Right atrium auricular region (tissue), 2 donors: ENCODE measurements around the gene CDK11A. TPM values are rescaled to one million over a fixed set of nuclear protein-coding genes. Genes with fewer than 3 reads are reported as not detected.
"Not testable (repeated sequence)": the region's sequence is repeated elsewhere in the genome, so short reads cannot be mapped to it uniquely, and the experiment has no call there.

Experiments
- DNase-seq: peaks from one replicate; pipeline ENCODE4 v3.0.0-alpha.2; 2019; ENCODE audit warnings: low spot score
- H3K27ac ChIP-seq, 2 donors: fragments of 200-600 bp; sonication (generic); 1 replicate in 1 of 2; 2 replicates in 1 of 2; pipeline ENCODE4 v1.5.1; 2016 to 2019
- H3K27me3 ChIP-seq, 2 donors: fragments of 200-600 bp; sonication (generic); one replicate each; pipeline versions ENCODE4 v1.5.1 to v1.6.0; 2017 to 2019
- H3K36me3 ChIP-seq: fragments of 200-600 bp; sonication (generic); one replicate; pipeline ENCODE4 v1.5.1; 2016
- H3K4me1 ChIP-seq, 2 donors: fragments of 200-600 bp; sonication (generic); one replicate each; pipeline versions ENCODE4 v1.5.1 to v1.6.0; 2017 to 2019
- H3K4me3 ChIP-seq, 2 donors: fragments of 200-600 bp; sonication (generic); 1 replicate in 1 of 2; 2 replicates in 1 of 2; pipeline ENCODE4 v1.5.1; 2017 to 2019; ENCODE audit warnings: mild to moderate bottlenecking in 1 of 2, moderate library complexity in 1 of 2
- H3K9me3 ChIP-seq, 2 donors: fragments of 200-600 bp; sonication (generic); one replicate each; pipeline ENCODE4 v1.5.1; 2019
- total RNA-seq, 2 donors: library from RNA; depleted of rRNA; stranded (reverse); fragments of >200 nt; gene quantifications; one replicate each; pipeline ENCODE4 v1.1.0, GENCODE V29; 2016
- TF ChIP-seq, protein P1 (sequence below), 2 donors: fragments of 200-600 bp; sonication (generic); IDR thresholded peaks; one replicate each; pipeline ENCODE4 v1.5.1; 2019; ENCODE audit warnings: antibody characterized with exemption in 2 of 2

The CDK11A gene
- total RNA-seq, 2 donors from 2014 or later = 4.3 to 8.2 TPM

DNA sequence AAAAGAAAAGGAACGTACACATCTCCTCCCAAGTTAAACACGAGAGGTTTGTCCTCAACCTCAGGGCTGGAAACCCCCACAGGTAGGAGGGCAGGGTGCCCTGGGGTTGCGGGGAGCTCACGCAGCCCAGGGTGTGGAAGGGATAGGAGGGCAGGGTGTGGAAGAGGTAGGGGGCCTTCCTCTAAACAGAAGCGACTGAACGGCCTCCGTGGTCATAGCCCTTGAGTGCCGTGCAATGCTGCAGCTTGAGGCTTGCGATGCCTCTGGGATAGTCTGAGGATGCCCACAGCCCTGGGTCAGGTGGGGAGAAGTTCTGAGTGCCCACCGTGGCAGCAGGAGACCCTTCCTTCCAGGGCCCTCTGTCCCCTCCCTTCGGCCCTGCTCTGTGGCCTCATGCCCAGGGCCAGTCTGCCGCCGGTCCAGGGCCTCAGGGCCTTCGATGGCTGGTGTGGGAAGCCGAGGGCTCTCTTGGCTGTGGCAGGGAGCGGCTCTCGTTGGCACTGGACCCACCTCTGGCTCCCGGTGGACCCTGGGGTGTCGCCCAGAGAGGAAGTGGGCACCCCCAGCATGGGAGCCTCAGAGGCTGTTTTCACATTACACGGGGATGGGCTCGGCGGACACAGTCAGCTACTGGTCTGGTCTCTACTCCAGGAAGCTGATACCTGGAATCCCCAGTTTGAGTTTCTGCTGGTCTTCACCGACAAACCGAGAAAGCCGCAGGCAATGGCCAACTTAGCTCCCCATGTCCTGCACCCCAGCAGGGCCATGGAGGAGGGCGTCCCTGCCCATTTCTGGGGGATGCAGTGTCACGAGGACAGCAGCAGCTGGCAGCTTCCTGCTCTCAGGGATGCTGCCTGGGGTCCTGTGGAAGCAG, 59.0 kb downstream of the CDK11A start:
- Histone ChIP-seq H3K9me3 (no peaks in the 10 kb centered on the region), H3K36me3 (peaks cover 28% of the 10 kb centered on the region), H3K27ac (no peak overlapping the region), H3K4me1 (no peaks in the 10 kb centered on the region), H3K4me3 (no peak overlapping the region), H3K27me3 (no peaks in the 10 kb centered on the region)
- DNase-seq = no peak
- TF ChIP-seq, protein P1, sequence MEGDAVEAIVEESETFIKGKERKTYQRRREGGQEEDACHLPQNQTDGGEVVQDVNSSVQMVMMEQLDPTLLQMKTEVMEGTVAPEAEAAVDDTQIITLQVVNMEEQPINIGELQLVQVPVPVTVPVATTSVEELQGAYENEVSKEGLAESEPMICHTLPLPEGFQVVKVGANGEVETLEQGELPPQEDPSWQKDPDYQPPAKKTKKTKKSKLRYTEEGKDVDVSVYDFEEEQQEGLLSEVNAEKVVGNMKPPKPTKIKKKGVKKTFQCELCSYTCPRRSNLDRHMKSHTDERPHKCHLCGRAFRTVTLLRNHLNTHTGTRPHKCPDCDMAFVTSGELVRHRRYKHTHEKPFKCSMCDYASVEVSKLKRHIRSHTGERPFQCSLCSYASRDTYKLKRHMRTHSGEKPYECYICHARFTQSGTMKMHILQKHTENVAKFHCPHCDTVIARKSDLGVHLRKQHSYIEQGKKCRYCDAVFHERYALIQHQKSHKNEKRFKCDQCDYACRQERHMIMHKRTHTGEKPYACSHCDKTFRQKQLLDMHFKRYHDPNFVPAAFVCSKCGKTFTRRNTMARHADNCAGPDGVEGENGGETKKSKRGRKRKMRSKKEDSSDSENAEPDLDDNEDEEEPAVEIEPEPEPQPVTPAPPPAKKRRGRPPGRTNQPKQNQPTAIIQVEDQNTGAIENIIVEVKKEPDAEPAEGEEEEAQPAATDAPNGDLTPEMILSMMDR (IDR thresholded peaks at IDR 0.05) = no peak

DNA sequence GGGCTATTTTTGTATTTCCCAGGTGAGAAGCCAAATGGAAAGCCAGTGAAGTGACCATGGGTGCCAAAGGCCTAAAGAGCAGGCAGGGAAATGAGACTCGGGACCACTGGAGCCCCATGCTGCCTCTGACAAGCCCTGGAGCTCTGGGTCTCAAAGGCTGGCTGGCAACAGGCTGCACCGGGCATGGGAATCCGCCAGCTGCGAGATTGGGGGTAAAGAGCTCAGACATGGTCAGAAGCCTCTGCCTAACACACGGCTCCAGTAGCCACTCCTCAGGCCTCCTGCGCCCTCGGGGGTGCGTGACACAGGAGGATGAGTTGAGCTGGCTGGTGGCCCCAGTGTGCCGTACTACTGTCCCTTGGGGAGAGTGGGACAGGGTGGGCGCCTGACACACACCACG, 59.8 kb downstream of the CDK11A start:
- not testable (repeated sequence) for H3K27ac ChIP-seq, DNase-seq, H3K9me3 ChIP-seq, H3K27me3 ChIP-seq, H3K4me3 ChIP-seq, H3K4me1 ChIP-seq
- H3K36me3 ChIP-seq = peaks cover 24% of the 10 kb centered on the region

DNA sequence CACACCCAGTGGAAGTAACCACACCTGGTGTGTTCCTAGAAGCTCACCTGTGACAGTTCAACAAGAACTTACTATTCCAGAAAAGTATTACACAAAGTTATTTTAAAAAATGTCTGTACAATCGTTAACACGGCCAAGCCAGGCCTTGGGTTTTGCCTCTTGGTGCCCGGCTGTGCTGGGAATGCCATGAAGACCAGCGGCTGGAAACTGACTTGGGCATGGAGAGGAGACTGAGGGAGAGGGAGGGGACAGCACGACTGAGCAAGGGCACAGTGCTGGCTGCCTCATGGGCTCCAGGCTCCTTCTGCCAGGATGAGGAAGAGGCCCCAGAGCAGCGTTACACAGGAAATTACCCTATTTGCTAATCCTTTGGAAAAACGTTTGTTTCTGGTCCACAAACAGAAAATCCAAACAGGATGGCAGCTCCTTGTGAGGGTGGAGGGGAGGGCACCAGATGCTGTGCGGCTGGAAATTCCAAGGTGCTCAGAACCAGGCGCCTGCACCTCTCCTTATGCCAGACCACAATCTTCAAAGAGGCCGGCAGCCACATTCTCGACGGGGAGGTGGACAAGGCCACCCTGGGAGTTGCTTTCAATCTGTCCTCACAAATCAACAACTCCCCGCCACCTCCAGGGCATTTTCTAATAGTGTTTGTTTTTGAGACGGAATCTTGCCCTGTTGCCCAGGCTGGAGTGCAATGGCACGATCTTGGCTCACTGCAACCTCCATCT, 61.2 kb downstream of the CDK11A start:
- not testable (repeated sequence) for H3K9me3 ChIP-seq, H3K4me3 ChIP-seq, H3K27ac ChIP-seq, H3K27me3 ChIP-seq, H3K4me1 ChIP-seq, DNase-seq
- peaks cover 19% of the 10 kb centered on the region for H3K36me3 ChIP-seq

DNA sequence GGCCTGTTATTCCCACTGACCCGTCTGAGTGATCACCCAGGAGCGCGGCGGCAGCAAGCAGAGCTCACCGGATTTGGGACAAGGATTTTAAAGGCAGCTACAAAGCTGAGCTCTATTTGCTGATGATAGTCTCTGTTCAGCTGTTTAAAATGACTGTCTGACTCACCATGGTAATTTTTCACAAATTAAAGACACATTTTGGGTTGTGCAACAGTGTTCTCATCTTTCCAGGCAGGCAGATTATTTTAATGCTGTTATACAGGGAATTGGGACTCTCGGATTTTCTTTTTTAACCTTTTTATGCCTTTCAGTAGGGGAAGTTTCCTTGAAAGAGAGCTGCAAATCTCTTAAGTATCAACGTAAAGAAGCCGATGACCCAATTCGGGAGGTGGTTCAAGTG, 61.8 kb downstream of the CDK11A start:
- DNase-seq, H3K4me1 ChIP-seq, H3K27me3 ChIP-seq, H3K27ac ChIP-seq, H3K9me3 ChIP-seq, H3K4me3 ChIP-seq: not testable (repeated sequence)
- H3K36me3 ChIP-seq = peaks cover 19% of the 10 kb centered on the region

DNA sequence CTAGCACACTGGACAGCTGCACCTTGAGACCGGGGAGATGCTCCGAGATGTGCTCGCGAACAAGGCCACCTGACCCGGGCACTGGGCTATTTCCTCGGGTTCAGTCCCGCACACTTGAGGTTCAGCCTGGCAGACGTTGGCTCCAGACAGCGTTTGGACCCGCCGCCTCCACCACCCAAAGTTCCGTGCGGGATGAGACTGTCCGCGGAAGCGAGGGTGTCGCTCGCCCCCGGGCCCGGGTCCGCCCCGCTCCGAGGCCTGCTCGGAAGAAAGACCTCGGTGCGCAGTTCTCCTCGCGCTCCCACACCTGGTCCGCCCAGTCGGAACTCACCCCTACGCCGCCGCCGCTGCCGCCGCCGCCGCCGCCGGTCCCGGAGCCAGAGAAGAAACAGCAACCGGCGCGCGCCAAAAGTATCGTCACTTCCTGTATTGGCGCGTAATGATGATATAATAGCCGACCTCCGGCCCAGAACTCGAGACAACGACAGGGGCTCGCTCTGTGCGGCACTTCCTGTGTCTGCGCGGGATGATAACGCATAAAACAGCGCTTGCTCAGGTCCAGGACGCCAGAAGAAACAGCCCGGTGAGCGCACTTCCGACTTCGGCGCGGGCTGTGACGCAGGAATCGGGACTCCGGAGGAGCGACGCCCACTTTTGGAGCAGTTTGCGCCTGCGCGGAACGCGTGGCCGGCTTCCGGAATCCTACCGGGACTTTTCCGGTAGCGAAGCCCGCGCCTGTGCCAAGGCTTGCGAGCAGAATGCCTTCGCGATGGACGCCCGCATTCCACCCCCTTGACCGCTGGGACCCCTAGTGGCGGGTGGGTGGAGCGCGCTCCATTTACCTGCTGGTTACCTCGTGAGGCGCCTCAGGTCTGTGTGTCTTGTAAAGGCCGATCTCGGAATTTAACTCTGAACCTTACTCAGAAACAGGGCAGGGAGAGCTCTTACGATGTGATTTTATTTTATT, 65.3 kb downstream of the CDK11A start, which contains the start of gene CDK11B:
TSS of gene CDK11B (minus strand) at position 422 of the 967 bp plus-strand sequence. CDS start 1,519 bp downstream, outside the sequence.
- Histone ChIP-seq H3K36me3 (peaks cover 29% of the 10 kb centered on the region), H3K4me1 (peaks cover 0 to 10% of the 10 kb centered on the region in 2 donors), H3K27ac (peak within 1 kb of the TSS; percentile 89 to 97), H3K4me3 (peak within 1 kb of the TSS; percentile 64 to 68)
- H3K27me3 ChIP-seq, H3K9me3 ChIP-seq: not testable (repeated sequence)
- DNase-seq = peak; percentile 93
- TF ChIP-seq, protein P1 (IDR thresholded peaks at IDR 0.05) = peak in 1 of 2 donors; percentile 48

Other genes with a start within 250 kb of the CDK11A start
- 10 to 100 TPM; 15.6 to 18.6 TPM for gene ATAD3A, start 212.2 kb downstream of the CDK11A start, total RNA-seq
- 1 to 10 TPM; 1.4 to 2.8 TPM for gene TMEM240, start 183.7 kb downstream of the CDK11A start, total RNA-seq
- 100 to 1,000 TPM in 1 of 2 donors, 10 to 100 TPM in 1; 98.3 to 121 TPM for gene SSU72, start 149.5 kb downstream of the CDK11A start, total RNA-seq
- 1 to 10 TPM; 2.5 to 2.7 TPM for gene FNDC10, start 124.2 kb downstream of the CDK11A start, total RNA-seq
- 10 to 100 TPM; 42.4 to 45.6 TPM for gene MIB2, start 108.9 kb downstream of the CDK11A start, total RNA-seq
- 10 to 100 TPM; 17.5 to 26.9 TPM for gene MMP23B, start 92.2 kb downstream of the CDK11A start, total RNA-seq
- 10 to 100 TPM; 16.2 to 19.7 TPM for gene CDK11B, start 65.4 kb downstream of the CDK11A start, total RNA-seq
- 10 to 100 TPM; 18.4 to 22.1 TPM for gene SLC35E2B, start 31.6 kb downstream of the CDK11A start, total RNA-seq
- gene NADK, start 54.1 kb upstream of the CDK11A start, total RNA-seq = 10 to 100 TPM; 26.5 to 51.5 TPM
- gene GNB1, start 166.7 kb upstream of the CDK11A start, total RNA-seq = 10 to 100 TPM; 69.9 to 91.6 TPM
- not detected for gene CALML6, start 190.9 kb upstream of the CDK11A start, total RNA-seq
- 1 to 10 TPM in 1 of 2 donors, under 1 TPM in 1; 0.51 to 1.8 TPM for gene TMEM52, start 194.9 kb upstream of the CDK11A start, total RNA-seq